ENCODE data around the gene IFT88.
A peak's percentile ranks its signal among the peaks of the same experiment; 100 is the strongest.

IFT88 gene

DNA sequence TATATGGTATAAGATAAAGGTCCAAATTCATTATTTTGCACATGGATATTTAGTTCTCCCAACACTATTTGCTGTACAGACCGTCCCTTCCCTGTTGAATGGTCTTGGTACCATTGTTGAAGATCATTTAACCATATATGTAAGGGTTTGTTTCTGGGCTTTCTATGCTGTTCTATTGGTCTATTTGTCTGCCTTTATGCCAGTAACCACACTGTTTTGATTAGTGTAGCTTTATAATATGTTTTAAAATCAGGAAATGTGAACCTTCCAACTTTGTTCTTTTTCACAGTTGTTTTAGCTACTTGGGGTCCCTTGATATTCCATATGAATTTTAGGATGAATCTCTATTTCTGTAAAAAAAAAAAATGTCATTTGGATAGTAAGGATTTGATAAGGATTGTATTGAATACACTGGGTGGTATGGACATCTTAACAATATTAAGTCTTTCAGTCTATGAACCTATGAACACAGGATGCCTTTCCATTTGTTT, 16.9 kb downstream of the IFT88 start:
- ChIA-PET CTCF (interaction anchor here (1.3 kb wide), 1 partner anchor 14 kb away, joined by 3 read pairs; no protein-coding TSS in a partner anchor), POLR2A (no interaction called here)
- Histone ChIP-seq H3K27ac (ENCODE audit: extremely low read depth, low read depth, low read length) (no peak overlapping the region), H3K9me3 (ENCODE audit: control insufficient read depth, insufficient read depth, low read depth, low read length) (no peaks in the 10 kb centered on the region), H3K4me1 (ENCODE audit: control insufficient read depth, insufficient read depth, low read length) (no peaks in the 10 kb centered on the region), H3K36me3 (ENCODE audit: control insufficient read depth in 2 of 2, insufficient read depth in 1 of 2, low read length in 2 of 2) (peaks cover 0 to 45% of the 10 kb centered on the region in 2 experiments; a peak in 2 of 3 replicates), H3K4me3 (ENCODE audit: low read depth, low read length) (no peak overlapping the region)
- TF ChIP-seq, protein P1, sequence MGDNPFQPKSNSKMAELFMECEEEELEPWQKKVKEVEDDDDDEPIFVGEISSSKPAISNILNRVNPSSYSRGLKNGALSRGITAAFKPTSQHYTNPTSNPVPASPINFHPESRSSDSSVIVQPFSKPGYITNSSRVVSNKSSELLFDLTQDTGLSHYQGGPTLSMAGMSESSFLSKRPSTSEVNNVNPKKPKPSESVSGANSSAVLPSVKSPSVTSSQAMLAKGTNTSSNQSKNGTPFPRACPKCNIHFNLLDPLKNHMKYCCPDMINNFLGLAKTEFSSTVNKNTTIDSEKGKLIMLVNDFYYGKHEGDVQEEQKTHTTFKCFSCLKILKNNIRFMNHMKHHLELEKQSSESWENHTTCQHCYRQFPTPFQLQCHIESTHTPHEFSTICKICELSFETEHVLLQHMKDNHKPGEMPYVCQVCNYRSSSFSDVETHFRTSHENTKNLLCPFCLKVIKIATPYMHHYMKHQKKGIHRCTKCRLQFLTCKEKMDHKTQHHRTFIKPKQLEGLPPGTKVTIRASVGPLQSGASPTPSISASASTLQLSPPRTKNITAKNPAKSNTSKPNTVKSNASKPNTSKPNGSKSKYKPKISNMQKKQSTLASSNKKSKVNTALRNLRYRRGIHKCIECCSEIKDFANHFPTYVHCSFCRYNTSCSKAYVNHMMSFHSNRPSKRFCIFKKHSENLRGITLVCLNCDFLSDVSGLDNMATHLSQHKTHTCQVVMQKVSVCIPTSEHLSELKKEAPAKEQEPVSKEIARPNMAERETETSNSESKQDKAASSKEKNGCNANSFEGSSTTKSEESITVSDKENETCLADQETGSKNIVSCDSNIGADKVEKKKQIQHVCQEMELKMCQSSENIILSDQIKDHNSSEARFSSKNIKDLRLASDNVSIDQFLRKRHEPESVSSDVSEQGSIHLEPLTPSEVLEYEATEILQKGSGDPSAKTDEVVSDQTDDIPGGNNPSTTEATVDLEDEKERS (tag by site-specific recombination; IDR thresholded peaks at IDR 0.05): 0 out of 2 replicates have a peak, but pooled peaks have one; percentile 21
- TF ChIP-seq ZNF366 (tag by site-specific recombination; conservative IDR thresholded peaks at IDR 0.05): no peak
- peak; percentile 57 for TF ChIP-seq SETDB1 (IDR thresholded peaks at IDR 0.05; ENCODE audit: insufficient read length, low read length)

DNA sequence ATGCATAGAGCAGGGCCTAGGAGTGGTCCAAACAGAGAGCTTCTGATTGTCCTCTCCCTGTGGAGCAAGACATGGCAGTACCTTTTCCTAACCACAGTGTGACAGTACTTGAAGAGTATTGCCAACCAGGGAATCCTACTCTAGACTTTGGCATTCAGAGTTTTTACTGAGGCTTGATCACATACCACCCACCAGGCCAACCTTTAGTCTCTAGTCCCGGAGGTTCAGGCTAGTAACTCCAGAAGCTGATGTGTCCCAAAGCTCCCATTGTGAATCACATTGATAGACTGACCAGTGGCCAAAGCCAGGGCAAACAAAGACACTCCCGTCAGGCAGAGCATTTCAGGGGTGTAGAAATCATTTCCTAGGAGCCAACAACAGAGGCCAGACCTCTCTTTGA, 18.4 kb downstream of the IFT88 start:
- POLR2A ChIA-PET: no interaction called here
- Histone ChIP-seq H3K4me1 (ENCODE audit: control insufficient read depth, insufficient read depth, low read length) (no peaks in the 10 kb centered on the region), H3K27ac (ENCODE audit: extremely low read depth, low read depth, low read length) (no peak overlapping the region), H3K4me3 (ENCODE audit: low read depth, low read length) (no peak overlapping the region), H3K9me3 (ENCODE audit: control insufficient read depth, insufficient read depth, low read depth, low read length) (no peaks in the 10 kb centered on the region), H3K36me3 (ENCODE audit: control insufficient read depth in 2 of 2, insufficient read depth in 1 of 2, low read length in 2 of 2) (peaks cover 0 to 34% of the 10 kb centered on the region in 2 experiments; a peak in 2 of 3 replicates)
- no peak for TF ChIP-seq ZNF335 (tag by site-specific recombination; conservative IDR thresholded peaks at IDR 0.05)
- TF ChIP-seq, protein P2, sequence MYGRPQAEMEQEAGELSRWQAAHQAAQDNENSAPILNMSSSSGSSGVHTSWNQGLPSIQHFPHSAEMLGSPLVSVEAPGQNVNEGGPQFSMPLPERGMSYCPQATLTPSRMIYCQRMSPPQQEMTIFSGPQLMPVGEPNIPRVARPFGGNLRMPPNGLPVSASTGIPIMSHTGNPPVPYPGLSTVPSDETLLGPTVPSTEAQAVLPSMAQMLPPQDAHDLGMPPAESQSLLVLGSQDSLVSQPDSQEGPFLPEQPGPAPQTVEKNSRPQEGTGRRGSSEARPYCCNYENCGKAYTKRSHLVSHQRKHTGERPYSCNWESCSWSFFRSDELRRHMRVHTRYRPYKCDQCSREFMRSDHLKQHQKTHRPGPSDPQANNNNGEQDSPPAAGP (tag by site-specific recombination; IDR thresholded peaks at IDR 0.05): no peak
- TF ChIP-seq ZNF10 (tag by site-specific recombination; IDR thresholded peaks at IDR 0.05): no peak
- TF ChIP-seq ZNF529 (tag by site-specific recombination; IDR thresholded peaks at IDR 0.05; ENCODE audit: insufficient replicate concordance): no peak
- TF ChIP-seq, protein P3, sequence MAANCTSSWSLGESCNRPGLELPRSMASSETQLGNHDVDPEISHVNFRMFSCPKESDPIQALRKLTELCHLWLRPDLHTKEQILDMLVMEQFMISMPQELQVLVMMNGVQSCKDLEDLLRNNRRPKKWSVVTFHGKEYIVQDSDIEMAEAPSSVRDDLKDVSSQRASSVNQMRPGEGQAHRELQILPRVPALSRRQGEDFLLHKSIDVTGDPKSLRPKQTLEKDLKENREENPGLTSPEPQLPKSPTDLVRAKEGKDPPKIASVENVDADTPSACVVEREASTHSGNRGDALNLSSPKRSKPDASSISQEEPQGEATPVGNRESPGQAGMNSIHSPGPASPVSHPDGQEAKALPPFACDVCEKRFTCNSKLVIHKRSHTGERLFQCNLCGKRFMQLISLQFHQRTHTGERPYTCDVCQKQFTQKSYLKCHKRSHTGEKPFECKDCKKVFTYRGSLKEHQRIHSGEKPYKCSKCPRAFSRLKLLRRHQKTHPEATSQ (tag by site-specific recombination; IDR thresholded peaks at IDR 0.05): no peak
- CTCF ChIA-PET: no interaction called here

DNA sequence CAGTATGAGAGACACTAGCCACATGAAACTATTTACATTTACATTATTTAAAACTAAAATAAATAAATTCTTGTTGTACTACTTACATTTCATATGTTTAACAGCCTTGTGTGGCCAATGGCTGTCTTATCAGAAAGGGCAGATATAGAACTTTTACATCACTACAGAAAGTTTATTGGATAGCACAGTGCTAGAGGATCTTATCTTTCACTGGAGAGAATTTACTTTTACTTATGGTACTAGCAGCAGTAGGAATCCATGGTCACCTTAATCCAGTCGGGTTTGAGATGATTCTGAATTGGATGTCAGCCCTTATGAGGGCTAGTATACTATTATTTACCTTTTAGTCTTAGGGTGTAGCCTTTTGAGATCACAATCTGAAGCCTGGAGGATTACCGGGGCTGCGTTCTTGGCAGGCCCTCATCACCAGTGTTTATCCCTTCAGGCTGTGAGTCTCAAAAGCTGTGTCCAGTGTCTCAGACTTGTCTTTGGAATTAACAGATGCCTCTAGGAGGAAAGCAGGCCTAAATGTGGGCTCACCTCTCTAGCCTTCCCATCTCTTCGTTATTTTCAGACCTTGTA, 21.7 kb downstream of the IFT88 start:
- Histone ChIP-seq H3K4me1 (ENCODE audit: control insufficient read depth, insufficient read depth, low read length) (no peaks in the 10 kb centered on the region), H3K27ac (ENCODE audit: extremely low read depth, low read depth, low read length) (no peak overlapping the region), H3K9me3 (ENCODE audit: control insufficient read depth, insufficient read depth, low read depth, low read length) (no peaks in the 10 kb centered on the region), H3K36me3 (ENCODE audit: control insufficient read depth in 2 of 2, insufficient read depth in 1 of 2, low read length in 2 of 2) (peaks cover 0 to 17% of the 10 kb centered on the region in 2 experiments; a peak in 1 of 3 replicates), H3K4me3 (ENCODE audit: low read depth, low read length) (no peak overlapping the region)
- TF ChIP-seq ZBTB8A (tag by site-specific recombination; IDR thresholded peaks at IDR 0.05): peak; percentile 48
- TF ChIP-seq ZNF184 (tag by site-specific recombination; IDR thresholded peaks at IDR 0.05): no peak
- no peak for TF ChIP-seq ZNF391 (tag by site-specific recombination; IDR thresholded peaks at IDR 0.05; ENCODE audit: borderline replicate concordance, low read depth)
- TF ChIP-seq PRDM1 (tag by site-specific recombination; IDR thresholded peaks at IDR 0.05): peak; percentile 69
- ChIA-PET CTCF (no interaction called here), POLR2A (no interaction called here)
